Aorta (tissue), 5 donors: ENCODE data around the gene KEAP1. TPM values are rescaled to one million over a fixed set of nuclear protein-coding genes. Genes with fewer than 3 reads are reported as not detected.
"Not testable (repeated sequence)": the region's sequence is repeated elsewhere in the genome, so short reads cannot be mapped to it uniquely, and the experiment has no call there.

Source experiments
- ATAC-seq: fragments of 200-7000 bp; cut with Tn5 transposase; one replicate; pipeline ENCODE4 v1.9.1; 2022; ENCODE audit warnings: moderate library complexity; ENCODE audit not compliant: low FRiP score
- DNase-seq, 2 donors: peaks; one replicate each; pipeline ENCODE4 v3.0.0-alpha.2; 2020
- H3K27ac ChIP-seq, 2 donors: one replicate each; pipeline ENCODE4 v1.5.1; 2013; ENCODE audit warnings: low read length in 2 of 2, mild to moderate bottlenecking in 2 of 2, moderate library complexity in 2 of 2, control low read depth in 1 of 2, inconsistent platforms in 1 of 2, low read depth in 1 of 2
- H3K27me3 ChIP-seq, 2 donors: one replicate each; pipeline ENCODE4 v1.6.1; 2013; ENCODE audit warnings: control low read depth in 1 of 2, low read length in 1 of 2, mild to moderate bottlenecking in 1 of 2, moderate library complexity in 1 of 2; ENCODE audit not compliant: insufficient read depth in 2 of 2, control insufficient read depth in 1 of 2
- H3K36me3 ChIP-seq, 2 donors: one replicate each; pipeline ENCODE4 v1.6.1; 2013; ENCODE audit warnings: control low read depth in 1 of 2, low read length in 1 of 2, mild to moderate bottlenecking in 1 of 2; ENCODE audit not compliant: insufficient read depth in 2 of 2, control insufficient read depth in 1 of 2
- H3K4me1 ChIP-seq, 2 donors: one replicate each; pipeline ENCODE4 v1.6.1; 2013; ENCODE audit warnings: low read length in 2 of 2, control low read depth in 1 of 2, mild to moderate bottlenecking in 1 of 2, moderate library complexity in 1 of 2; ENCODE audit not compliant: insufficient read depth in 2 of 2, control insufficient read depth in 1 of 2
- H3K4me3 ChIP-seq, 2 donors: one replicate each; pipeline ENCODE4 v1.5.1; 2013; ENCODE audit warnings: low read length in 2 of 2, control low read depth in 1 of 2, mild to moderate bottlenecking in 1 of 2
- H3K9me3 ChIP-seq: one replicate; pipeline ENCODE4 v1.6.1; 2013; ENCODE audit warnings: mild to moderate bottlenecking, low read length; ENCODE audit not compliant: control insufficient read depth
- WGBS, 2 donors: extraction: QIAGEN DNeasy Blood & Tissue Kit; methylation state at CpG; one replicate each; pipeline ENCODE4 v1.1.7; 2013; 5-methylcytosine and 5-hydroxymethylcytosine counted together
- intact Hi-C, 2 donors: fragments of 100-400 bp; cut with DNase I; formaldehyde crosslinking; loops; one replicate each; pipeline versions ENCODE4 v1.14.2 to v1.15.0; 2022
- polyA plus RNA-seq, 2 donors: library from polyadenylated mRNA; stranded (reverse); fragments of 200-250 nt; gene quantifications; one replicate each; pipeline ENCODE4 v1.2.3, GENCODE V29; 2013
- total RNA-seq, 2 donors: library from RNA; stranded (reverse); fragmentation: NEBNext Ultra II Directional; extraction: Animal tissue kit (Norgen Biotek cat#: 25700); gene quantifications; one replicate each; pipeline ENCODE4 v1.2.1, GENCODE V29; 2021
- donor health status: healthy with polysubstance abuse.
- donor health status: Bipolar disorder and iron deficiency.
- donor health status: DM: no; HTN: no; CAD: no.
- donor health status: DM: no; HTN: no; CAD: no.
- donor health status: DM: yes; HTN: yes; CAD: no.

Gene KEAP1
- total and polyA plus RNA-seq, 4 donors: 30.9 to 62.8 (median 49.9) TPM

- DNase-seq: no peak
- no peaks in the 10 kb centered on the region for H3K36me3 ChIP-seq
- H3K27me3 ChIP-seq: no peaks in the 10 kb centered on the region
- H3K27ac ChIP-seq: no peak overlapping the region
- no peaks in the 10 kb centered on the region for H3K9me3 ChIP-seq
- no peak for ATAC-seq
- WGBS, 2 donors: 25 to 32% methylated on average over 23 of the region's 23 CpGs
- peak overlapping the region in 1 of 2 donors; percentile 85 for H3K4me3 ChIP-seq
- no peaks in the 10 kb centered on the region for H3K4me1 ChIP-seq
- intact Hi-C loops: no loop called here
These were observed 41.6 kb upstream of the KEAP1 start for GRCh38 chr19:10544753-10545251.

- Histone ChIP-seq H3K27me3 (no peaks in the 10 kb centered on the region), H3K4me1 (no peaks in the 10 kb centered on the region), H3K27ac (no peak overlapping the region), H3K36me3 (no peaks in the 10 kb centered on the region), H3K9me3 (no peaks in the 10 kb centered on the region), H3K4me3 (peak overlapping the region; percentile 85 to 94)
- WGBS, 2 donors: 13 to 15% methylated on average over 22 of the region's 22 CpGs
- ATAC-seq (no peak), DNase-seq (peak in 1 of 2 donors; percentile 75)
- intact Hi-C loops: no loop called here
These were observed 41.1 kb upstream of the KEAP1 start for GRCh38 chr19:10544242-10544752.

- H3K4me3 ChIP-seq: peak within 1 kb of the TSS; percentile 85 to 94
- no peaks in the 10 kb centered on the region for H3K27me3 ChIP-seq
- DNase-seq (peak; percentile 83 to 92), ATAC-seq (peak; percentile 90)
- no peaks in the 10 kb centered on the region for H3K4me1 ChIP-seq
- H3K36me3 ChIP-seq: no peaks in the 10 kb centered on the region
- peak within 1 kb of the TSS in 1 of 2 donors; percentile 55 for H3K27ac ChIP-seq
- 1% methylated on average over 61 to 79 of the region's 79 CpGs for WGBS, 2 donors
- intact Hi-C loops: no loop called here
- H3K9me3 ChIP-seq: no peaks in the 10 kb centered on the region
These were observed 40.5 kb upstream of the KEAP1 start, which contains the start of gene ATG4D for GRCh38 chr19:10543420-10544241. Gene ATG4D (plus strand): TSS chr19:10543904. CDS start chr19:10544091, 187 bp downstream.

GRCh38 chr19:10543059-10543419 lies 39.9 kb upstream of the KEAP1 start:
- DNase-seq (no peak), ATAC-seq (no peak)
- no peaks in the 10 kb centered on the region for H3K27me3 ChIP-seq
- intact Hi-C loops: no loop called here
- H3K4me3 ChIP-seq: peak overlapping the region in 1 of 2 donors; percentile 94
- no peaks in the 10 kb centered on the region for H3K4me1 ChIP-seq
- no peaks in the 10 kb centered on the region for H3K9me3 ChIP-seq
- no peak overlapping the region for H3K27ac ChIP-seq
- 48% methylated on average over 8 of the region's 8 CpGs for WGBS, 2 donors
- no peaks in the 10 kb centered on the region for H3K36me3 ChIP-seq

- H3K4me1 ChIP-seq, H3K27ac ChIP-seq, H3K27me3 ChIP-seq, intact Hi-C loops, H3K4me3 ChIP-seq, H3K36me3 ChIP-seq, DNase-seq, H3K9me3 ChIP-seq, ATAC-seq: not testable (repeated sequence)
- 63 to 71% methylated on average over 8 to 9 of the region's 9 CpGs for WGBS, 2 donors
These were observed 35.9 kb upstream of the KEAP1 start for GRCh38 chr19:10539016-10539415.

GRCh38 chr19:10538204-10538983 lies 35.2 kb upstream of the KEAP1 start:
- H3K9me3 ChIP-seq: no peaks in the 10 kb centered on the region
- DNase-seq (no peak), ATAC-seq (no peak)
- H3K4me1 ChIP-seq: no peaks in the 10 kb centered on the region
- intact Hi-C loops: no loop called here
- H3K27me3 ChIP-seq: no peaks in the 10 kb centered on the region
- no peak overlapping the region for H3K4me3 ChIP-seq
- H3K27ac ChIP-seq: no peak overlapping the region
- no peaks in the 10 kb centered on the region for H3K36me3 ChIP-seq
- WGBS, 2 donors: 73 to 77% methylated on average over 20 of the region's 20 CpGs

- no peaks in the 10 kb centered on the region for H3K27me3 ChIP-seq
- intact Hi-C loops: no loop called here
- H3K27ac ChIP-seq: no peak overlapping the region
- no peaks in the 10 kb centered on the region for H3K4me1 ChIP-seq
- DNase-seq: no peak
- no peaks in the 10 kb centered on the region for H3K36me3 ChIP-seq
- no peak overlapping the region for H3K4me3 ChIP-seq
- WGBS, 2 donors: 65 to 69% methylated on average over 11 of the region's 11 CpGs
- no peaks in the 10 kb centered on the region for H3K9me3 ChIP-seq
- no peak for ATAC-seq
These were observed 34.5 kb upstream of the KEAP1 start for GRCh38 chr19:10537668-10538067.

- H3K4me3 ChIP-seq: no peak overlapping the region
- H3K27ac ChIP-seq: no peak overlapping the region
- no peak for DNase-seq
- intact Hi-C loops: no loop called here
- H3K9me3 ChIP-seq: no peaks in the 10 kb centered on the region
- no peaks in the 10 kb centered on the region for H3K36me3 ChIP-seq
- no peaks in the 10 kb centered on the region for H3K4me1 ChIP-seq
- WGBS, 2 donors: 84 to 89% methylated on average over 6 of the region's 6 CpGs
- no peak for ATAC-seq
- no peaks in the 10 kb centered on the region for H3K27me3 ChIP-seq
These were observed 32.5 kb upstream of the KEAP1 start for GRCh38 chr19:10535613-10536012.
